Central memory CD8-positive, alpha-beta T cell (primary cell): Measurements from ENCODE around the gene NAGLU.

Experiments
- ATAC-seq: fragments of 150-1000 bp; cut with Tn5 transposase; replicated peaks from 2 replicates; pipeline ENCODE4 v1.10.0; 2022; ENCODE audit warnings: mild to moderate bottlenecking, moderate FRiP score, moderate number of reproducible peaks; ENCODE audit not compliant: poor library complexity, severe bottlenecking; ENCODE audit errors: extremely low read depth
- DNase-seq, 2 donors: peaks; one replicate each; pipeline ENCODE4 v3.0.0; 2021; ENCODE audit warnings: low spot score in 2 of 2
- H3K27ac Mint-ChIP-seq: one replicate; pipeline ENCODE4 v1.8.0; 2022; ENCODE audit warnings: low read depth, mild to moderate bottlenecking, moderate library complexity, mixed read lengths
- H3K27me3 Mint-ChIP-seq: one replicate; pipeline ENCODE4 v1.8.0; 2022; ENCODE audit warnings: mixed read lengths
- H3K36me3 Mint-ChIP-seq: one replicate; pipeline ENCODE4 v1.8.0; 2022; ENCODE audit warnings: mild to moderate bottlenecking, moderate library complexity, mixed read lengths; ENCODE audit not compliant: insufficient read depth
- H3K4me1 Mint-ChIP-seq: one replicate; pipeline ENCODE4 v1.8.0; 2022; ENCODE audit warnings: mixed read lengths
- H3K4me3 Mint-ChIP-seq: one replicate; pipeline ENCODE4 v1.8.0; 2022; ENCODE audit warnings: mild to moderate bottlenecking, moderate library complexity, mixed read lengths
- H3K9me3 Mint-ChIP-seq: one replicate; pipeline ENCODE4 v1.8.0; 2022; ENCODE audit warnings: mixed read lengths

NAGLU gene

DNA sequence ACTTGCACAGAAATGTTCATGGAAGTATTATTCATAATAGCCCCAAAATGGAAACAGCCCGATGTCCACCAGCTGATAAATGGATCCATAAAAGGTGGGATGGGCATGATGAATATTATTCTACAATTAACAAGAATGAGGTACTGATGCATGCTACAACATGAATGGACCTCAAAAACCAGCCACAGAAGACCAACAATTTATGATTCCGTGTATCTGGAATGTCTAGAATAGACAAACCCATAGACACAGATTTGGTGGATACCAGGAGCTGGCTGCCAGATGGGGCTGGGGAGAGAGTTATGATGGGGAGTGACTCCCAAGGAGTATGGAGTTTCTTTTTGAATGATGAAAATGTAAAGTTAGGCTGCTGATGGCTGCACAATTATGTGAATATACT, 10.8 kb upstream of the NAGLU start:
- Mint-ChIP-seq H3K27ac (no peak overlapping the region), H3K9me3 (no peaks in the 10 kb centered on the region), H3K27me3 (no peaks in the 10 kb centered on the region), H3K4me3 (no peak overlapping the region), H3K4me1 (peaks cover 24% of the 10 kb centered on the region), H3K36me3 (peaks cover 2% of the 10 kb centered on the region)
- ATAC-seq (no peak), DNase-seq (no peak)

DNA sequence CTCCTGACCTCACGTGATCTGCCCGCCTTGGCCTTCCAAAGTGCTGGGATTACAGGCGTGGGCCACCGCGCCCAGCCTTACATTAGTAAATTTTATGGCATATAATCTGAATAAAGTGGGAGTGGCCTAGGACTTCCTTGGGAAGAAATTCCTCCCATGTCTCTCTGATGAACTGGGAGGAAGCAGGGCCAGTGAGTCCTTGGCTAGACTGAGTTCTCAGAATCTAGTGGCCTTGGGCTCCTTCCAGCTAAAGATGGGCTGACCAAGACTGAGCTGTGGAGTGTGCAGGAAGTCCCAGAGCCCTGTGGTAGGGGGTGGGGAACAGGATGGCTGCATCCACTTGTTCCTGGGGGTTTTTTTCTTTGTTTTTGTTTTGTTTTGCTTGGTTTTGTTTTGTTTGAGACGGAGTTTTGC, 10.0 kb upstream of the NAGLU start:
- DNase-seq, result no peak
- no peak for ATAC-seq
- Mint-ChIP-seq H3K4me3 (no peak overlapping the region), H3K4me1 (peaks cover 32% of the 10 kb centered on the region), H3K27ac (no peak overlapping the region), H3K36me3 (peaks cover 7% of the 10 kb centered on the region), H3K9me3 (no peaks in the 10 kb centered on the region), H3K27me3 (no peaks in the 10 kb centered on the region)

DNA sequence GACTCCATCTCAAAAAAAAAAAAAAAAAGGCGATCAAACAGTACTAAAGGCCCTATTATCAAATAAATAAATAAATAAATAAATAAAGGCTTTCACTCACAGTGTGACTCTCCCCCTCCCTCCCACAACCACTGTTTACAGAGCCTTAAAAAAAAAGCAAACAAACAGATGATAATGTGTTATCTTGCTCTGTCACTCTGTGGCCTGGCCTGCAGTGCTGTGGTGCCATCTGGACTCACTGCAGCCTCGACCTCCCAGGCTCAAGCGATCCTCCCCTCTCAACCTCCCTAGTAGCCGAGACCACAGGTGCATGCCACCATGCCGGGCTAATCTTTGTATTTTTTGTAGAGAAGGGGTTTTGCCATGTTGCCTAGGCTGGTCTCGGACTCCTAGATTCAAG, 8.1 kb upstream of the NAGLU start:
- no peak for ATAC-seq
- Mint-ChIP-seq H3K36me3 (peaks cover 10% of the 10 kb centered on the region), H3K27me3 (no peaks in the 10 kb centered on the region), H3K9me3 (no peaks in the 10 kb centered on the region), H3K4me3 (no peak overlapping the region), H3K4me1 (peaks cover 41% of the 10 kb centered on the region), H3K27ac (no peak overlapping the region)
- DNase-seq, result no peak

DNA sequence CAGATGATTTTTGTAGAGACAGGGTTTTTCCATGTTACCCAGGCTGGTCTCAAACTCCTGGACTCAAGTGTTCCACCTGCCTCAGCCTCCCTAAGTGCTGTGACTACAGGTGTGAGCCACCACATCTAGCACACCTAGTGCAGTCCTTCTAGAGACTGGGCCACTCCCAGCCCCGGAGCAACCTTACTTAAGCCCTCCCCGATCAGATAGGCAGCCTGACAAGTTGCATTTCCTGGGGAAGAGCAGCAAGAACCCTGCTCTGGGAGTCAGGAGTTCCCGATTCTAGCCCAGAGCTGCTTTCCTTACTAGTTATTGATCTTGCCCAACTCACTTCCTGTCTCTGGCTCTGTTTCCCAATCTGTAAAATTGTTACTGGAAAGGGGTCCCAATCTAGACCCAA, 7.0 kb upstream of the NAGLU start:
- Mint-ChIP-seq H3K27ac (no peak overlapping the region), H3K4me3 (no peak overlapping the region), H3K9me3 (no peaks in the 10 kb centered on the region), H3K27me3 (no peaks in the 10 kb centered on the region), H3K4me1 (peaks cover 44% of the 10 kb centered on the region), H3K36me3 (peaks cover 10% of the 10 kb centered on the region)
- DNase-seq (no peak), ATAC-seq (no peak)

DNA sequence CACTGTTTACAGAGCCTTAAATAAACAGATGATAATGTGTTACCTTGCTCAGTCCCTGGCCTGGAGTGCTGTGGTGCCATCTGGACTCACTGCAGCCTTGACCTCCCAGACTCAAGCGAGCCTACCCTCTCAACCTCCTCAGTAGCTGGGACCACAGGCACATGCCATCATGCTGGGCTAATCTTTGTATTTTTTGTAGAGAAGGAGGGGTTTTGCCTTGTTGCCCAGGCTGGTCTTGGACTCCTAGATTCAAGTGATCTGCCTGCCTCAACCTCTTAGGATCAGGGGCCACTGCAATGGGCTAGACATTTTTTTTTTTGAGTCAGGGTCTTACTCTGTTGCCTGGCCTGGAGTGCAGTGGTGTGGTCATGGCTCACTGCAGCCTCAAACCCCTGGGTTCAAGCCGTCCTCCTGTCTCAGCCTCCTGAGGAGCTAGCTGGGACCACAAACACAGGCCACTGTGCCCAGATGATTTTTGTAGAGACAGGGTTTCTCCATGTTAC, 5.0 kb upstream of the NAGLU start:
- Mint-ChIP-seq H3K9me3 (no peaks in the 10 kb centered on the region), H3K27ac (no peak overlapping the region), H3K36me3 (peaks cover 10% of the 10 kb centered on the region), H3K27me3 (no peaks in the 10 kb centered on the region), H3K4me1 (peaks cover 46% of the 10 kb centered on the region), H3K4me3 (peak overlapping the region; percentile 82)
- DNase-seq (no peak), ATAC-seq (no peak)

DNA sequence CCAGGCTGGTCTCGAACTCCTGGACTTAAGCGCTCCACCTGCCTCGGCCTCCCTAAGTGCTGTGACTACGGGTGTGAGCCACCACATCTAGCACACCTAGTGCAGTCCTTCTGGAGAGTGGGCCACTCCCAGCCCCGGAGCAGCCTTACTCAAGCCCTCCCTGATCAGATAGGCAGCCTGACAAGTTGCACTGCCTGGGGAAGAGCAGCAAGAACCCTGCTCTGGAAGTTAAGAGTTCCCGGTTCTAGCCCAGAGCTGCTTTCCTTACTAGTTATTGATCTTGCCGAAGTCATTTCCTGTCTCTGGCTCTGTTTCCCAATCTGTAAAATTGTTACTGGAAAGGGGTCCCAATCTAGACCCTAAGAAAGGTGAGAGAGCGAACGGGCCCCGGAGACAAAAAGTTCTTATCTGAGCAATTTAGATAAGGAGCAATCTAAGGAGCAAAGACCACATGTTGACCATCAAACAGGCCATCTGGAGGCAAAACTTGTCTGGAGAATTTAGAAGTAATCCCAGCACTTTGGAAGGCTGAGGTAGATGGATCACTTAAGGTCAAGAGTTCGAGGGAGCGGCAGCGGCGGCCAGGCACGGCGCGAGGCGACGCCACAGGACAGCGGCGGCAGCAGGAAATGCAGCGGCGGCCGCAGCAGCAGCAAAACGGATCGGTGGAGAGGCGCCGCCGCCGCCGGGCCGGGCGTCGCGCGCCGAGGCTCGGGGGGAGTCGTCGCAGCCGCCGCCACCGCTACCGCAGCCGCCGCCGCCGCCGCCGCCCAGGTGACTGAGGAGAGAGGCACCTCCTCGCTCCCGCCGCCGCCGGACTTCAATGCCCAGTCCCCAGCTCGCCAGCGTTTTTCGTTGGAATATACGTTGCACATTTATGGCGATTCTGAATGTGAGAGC, 4.3 kb upstream of the NAGLU start:
- Mint-ChIP-seq H3K27me3 (no peaks in the 10 kb centered on the region), H3K4me1 (peaks cover 48% of the 10 kb centered on the region)

DNA sequence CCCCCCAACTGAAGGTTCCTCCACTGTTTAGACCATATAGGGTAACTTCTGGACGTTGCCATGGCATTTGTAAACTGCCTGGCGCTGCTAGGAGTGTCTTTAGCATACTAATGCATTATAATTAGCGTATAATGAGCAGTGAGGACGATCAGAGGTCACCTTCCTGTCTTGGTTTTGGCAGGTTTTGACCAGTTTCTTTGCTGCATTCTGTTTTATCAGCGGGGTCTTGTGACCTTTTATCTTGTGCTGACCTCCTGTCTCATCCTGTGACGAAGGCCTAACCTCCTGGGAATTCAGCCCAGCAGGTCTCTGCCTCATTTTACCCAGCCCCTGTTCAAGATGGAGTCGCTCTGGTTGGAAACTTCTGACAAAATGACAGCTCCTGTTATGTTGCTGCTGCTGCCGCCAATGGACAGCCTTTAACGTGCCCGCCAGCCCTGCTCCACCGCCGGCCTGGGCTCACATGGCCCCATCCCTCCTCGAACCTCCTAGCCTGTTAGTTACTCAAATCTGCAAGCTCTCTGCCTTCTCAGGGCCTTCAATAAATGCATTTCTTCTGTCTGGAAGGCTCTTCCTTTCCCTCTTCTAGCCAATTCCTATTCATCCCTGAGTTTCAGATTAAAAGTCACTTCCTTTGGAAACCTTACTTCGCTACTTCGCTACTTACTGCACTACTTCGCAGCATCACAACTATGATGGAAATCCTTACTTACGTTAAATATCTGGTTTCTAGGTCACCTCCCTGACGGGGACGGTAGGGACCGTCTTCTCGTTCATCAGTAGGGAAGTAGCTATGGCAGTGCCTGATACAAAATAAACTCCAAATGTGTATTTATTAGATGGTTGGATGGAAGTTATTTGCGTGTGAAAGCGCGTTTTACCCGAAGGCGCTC, 640 bp upstream of the NAGLU start:
- Mint-ChIP-seq H3K4me1 (peaks cover 44% of the 10 kb centered on the region), H3K27ac (no peak overlapping the region)

More for the DNA sequence above, 4.3 kb upstream of the NAGLU start:
- H3K36me3 Mint-ChIP-seq, result peaks cover 10% of the 10 kb centered on the region
- peak overlapping the region; percentile 82 for H3K4me3 Mint-ChIP-seq
- H3K27ac Mint-ChIP-seq, result no peak overlapping the region
- no peaks in the 10 kb centered on the region for H3K9me3 Mint-ChIP-seq
- ATAC-seq (peak; percentile 33), DNase-seq (no peak)

DNA sequence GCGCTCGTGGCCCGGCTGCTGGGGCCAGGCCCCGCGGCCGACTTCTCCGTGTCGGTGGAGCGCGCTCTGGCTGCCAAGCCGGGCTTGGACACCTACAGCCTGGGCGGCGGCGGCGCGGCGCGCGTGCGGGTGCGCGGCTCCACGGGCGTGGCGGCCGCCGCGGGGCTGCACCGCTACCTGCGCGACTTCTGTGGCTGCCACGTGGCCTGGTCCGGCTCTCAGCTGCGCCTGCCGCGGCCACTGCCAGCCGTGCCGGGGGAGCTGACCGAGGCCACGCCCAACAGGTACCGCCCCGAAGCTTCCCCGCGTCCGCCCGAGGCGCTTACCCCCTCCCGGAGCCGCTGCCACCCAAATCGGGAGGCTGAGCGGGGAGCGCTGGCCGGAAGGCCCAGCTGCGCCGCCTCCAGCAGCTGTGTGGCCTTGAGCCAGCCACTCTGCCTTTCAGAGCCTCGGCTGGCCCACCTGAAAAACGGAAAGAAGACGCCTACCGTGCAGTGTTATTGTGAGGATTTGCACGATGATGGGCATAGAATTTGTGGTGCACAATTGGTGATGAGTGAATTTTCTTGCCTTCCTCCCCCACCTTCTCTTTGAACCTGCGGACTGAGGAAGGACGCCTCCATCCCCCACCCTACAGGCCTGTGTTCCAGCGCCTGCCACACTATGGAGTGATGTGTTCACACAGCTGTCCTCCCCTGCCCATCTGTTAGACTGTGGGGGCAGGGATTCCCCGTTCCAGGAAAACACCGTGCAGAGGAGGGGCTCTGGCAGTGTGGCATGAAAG, 523 bp downstream of the NAGLU start:
- H3K27me3 Mint-ChIP-seq, result no peaks in the 10 kb centered on the region
- no peak overlapping the region for H3K27ac Mint-ChIP-seq
- peaks cover 4% of the 10 kb centered on the region for H3K36me3 Mint-ChIP-seq
- peak overlapping the region; percentile 70 for H3K4me3 Mint-ChIP-seq
- no peaks in the 10 kb centered on the region for H3K9me3 Mint-ChIP-seq
- ATAC-seq, result peak; percentile 49
- peaks cover 44% of the 10 kb centered on the region for H3K4me1 Mint-ChIP-seq
- peak; percentile 32 to 40 for DNase-seq

More for the DNA sequence above, 640 bp upstream of the NAGLU start:
- Mint-ChIP-seq H3K9me3 (no peaks in the 10 kb centered on the region), H3K4me3 (peak overlapping the region; percentile 70), H3K27me3 (no peaks in the 10 kb centered on the region), H3K36me3 (peaks cover 8% of the 10 kb centered on the region)
- DNase-seq (no peak), ATAC-seq (peak; percentile 17)

DNA sequence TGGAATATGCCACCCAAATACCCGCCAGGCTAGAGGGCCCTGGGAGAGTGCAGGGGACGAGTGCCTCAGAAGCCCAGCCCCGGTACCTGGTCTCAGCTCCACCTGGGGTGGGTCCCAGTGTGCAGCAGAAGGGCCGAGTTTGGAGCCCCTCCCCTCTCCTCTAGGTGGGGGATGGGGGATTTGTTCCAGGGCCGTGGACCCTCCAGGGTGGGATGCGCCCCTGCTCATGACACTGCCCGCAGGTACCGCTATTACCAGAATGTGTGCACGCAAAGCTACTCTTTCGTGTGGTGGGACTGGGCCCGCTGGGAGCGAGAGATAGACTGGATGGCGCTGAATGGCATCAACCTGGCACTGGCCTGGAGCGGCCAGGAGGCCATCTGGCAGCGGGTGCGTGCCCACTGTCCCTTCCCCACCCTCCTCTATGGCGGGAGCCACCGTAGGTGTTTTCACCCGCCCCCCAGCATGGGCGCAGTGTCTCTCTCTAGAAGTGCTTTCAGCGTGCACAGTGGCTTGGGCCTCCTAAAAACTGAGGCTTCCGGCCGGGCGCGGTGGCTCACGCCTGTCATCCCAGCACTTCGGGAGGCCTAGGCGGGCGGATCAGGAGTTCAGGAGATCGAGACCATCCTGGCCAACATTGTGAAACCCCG, 1.2 kb downstream of the NAGLU start:
- H3K27ac Mint-ChIP-seq, result no peak overlapping the region
- H3K27me3 Mint-ChIP-seq, result no peaks in the 10 kb centered on the region
- no peaks in the 10 kb centered on the region for H3K9me3 Mint-ChIP-seq
- peaks cover 41% of the 10 kb centered on the region for H3K4me1 Mint-ChIP-seq
- H3K36me3 Mint-ChIP-seq, result peaks cover 2% of the 10 kb centered on the region
- DNase-seq (no peak), ATAC-seq (no peak)
- peak overlapping the region; percentile 70 for H3K4me3 Mint-ChIP-seq

DNA sequence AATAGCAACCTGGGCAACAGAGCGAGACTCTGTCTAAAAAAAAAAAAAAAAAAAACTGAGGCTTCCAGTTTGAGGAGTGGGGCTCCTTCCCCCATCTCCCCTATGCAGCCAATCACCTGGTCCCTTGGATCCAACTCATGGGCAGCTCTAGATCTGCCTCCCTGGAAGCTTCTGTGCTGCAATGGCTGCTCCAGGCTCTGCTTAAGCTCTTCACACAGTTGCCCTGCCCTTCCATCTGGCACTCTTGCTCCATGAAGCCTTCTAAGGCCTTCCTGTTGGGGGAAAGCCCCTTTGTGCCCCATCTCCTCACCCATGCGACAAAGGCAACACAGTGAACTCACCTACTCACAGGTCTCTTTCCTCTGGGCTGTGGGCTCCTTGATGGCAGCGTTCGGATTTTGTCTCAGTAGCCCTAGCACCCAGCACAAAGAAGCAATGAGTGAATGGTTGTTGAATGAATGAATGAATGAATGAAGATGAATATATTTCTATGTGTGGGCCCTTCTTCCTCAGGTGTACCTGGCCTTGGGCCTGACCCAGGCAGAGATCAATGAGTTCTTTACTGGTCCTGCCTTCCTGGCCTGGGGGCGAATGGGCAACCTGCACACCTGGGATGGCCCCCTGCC, 1.9 kb downstream of the NAGLU start:
- Mint-ChIP-seq H3K4me3 (peak overlapping the region; percentile 70), H3K36me3 (peaks cover 2% of the 10 kb centered on the region), H3K9me3 (no peaks in the 10 kb centered on the region), H3K27ac (no peak overlapping the region), H3K4me1 (peaks cover 41% of the 10 kb centered on the region), H3K27me3 (no peaks in the 10 kb centered on the region)
- ATAC-seq (no peak), DNase-seq (no peak)

DNA sequence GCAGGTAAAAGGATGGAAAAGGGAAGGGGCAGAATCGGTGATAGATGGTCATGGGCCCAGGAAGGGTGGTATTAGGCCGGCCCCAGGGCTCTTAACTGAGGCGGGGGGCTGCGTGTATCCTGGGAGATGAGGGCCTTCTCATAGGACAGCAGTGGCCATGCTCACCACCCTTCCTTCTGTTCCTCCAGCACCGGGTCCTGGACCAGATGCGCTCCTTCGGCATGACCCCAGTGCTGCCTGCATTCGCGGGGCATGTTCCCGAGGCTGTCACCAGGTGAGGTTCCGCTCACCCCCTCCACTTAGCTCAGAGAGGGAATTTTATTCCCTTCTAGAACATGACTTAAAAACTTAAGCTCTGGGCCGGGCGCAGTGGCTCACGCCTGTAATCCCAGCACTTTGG, 2.4 kb downstream of the NAGLU start:
- Mint-ChIP-seq H3K4me1 (peaks cover 40% of the 10 kb centered on the region), H3K27ac (no peak overlapping the region), H3K4me3 (no peak overlapping the region), H3K36me3 (peaks cover 3% of the 10 kb centered on the region), H3K27me3 (no peaks in the 10 kb centered on the region), H3K9me3 (no peaks in the 10 kb centered on the region)
- DNase-seq, result no peak
- no peak for ATAC-seq
